ES-I3 (cell line): ENCODE results near the gene PCK2.

ENCODE experiments used
- H3K36me3 ChIP-seq: 2 replicates; pipeline ENCODE4 v1.6.1; 2013; ENCODE audit warnings: mild to moderate bottlenecking, low read length, control low read depth, moderate library complexity; ENCODE audit not compliant: insufficient read depth
- H3K4me1 ChIP-seq: 2 replicates; pipeline ENCODE4 v1.6.1; 2013; ENCODE audit warnings: mild to moderate bottlenecking, control low read depth, low read length; ENCODE audit not compliant: insufficient read depth
- H3K9ac ChIP-seq: 2 replicates; pipeline ENCODE4 v1.6.1; 2013; ENCODE audit warnings: low read depth, mild to moderate bottlenecking, low read length, moderate library complexity
- H3K9me3 ChIP-seq: 2 replicates; pipeline ENCODE4 v1.6.1; 2013; ENCODE audit warnings: mild to moderate bottlenecking, low read length, moderate library complexity; ENCODE audit not compliant: control insufficient read depth, insufficient read depth

PCK2 gene

GRCh38 chr14:24121210-24121609 is 27.1 kb downstream of the PCK2 start:
- Histone ChIP-seq H3K36me3 (peaks cover 14% of the 10 kb centered on the region), H3K4me1 (no peaks in the 10 kb centered on the region)

GRCh38 chr14:24122416-24122815 is 28.3 kb downstream of the PCK2 start:
- peaks cover 14% of the 10 kb centered on the region for H3K36me3 ChIP-seq
- no peak overlapping the region for H3K9ac ChIP-seq
- H3K4me1 ChIP-seq = no peaks in the 10 kb centered on the region
- no peaks in the 10 kb centered on the region for H3K9me3 ChIP-seq

More at GRCh38 chr14:24121210-24121609, 27.1 kb downstream of the PCK2 start:
- no peak overlapping the region for H3K9ac ChIP-seq
- no peaks in the 10 kb centered on the region for H3K9me3 ChIP-seq

GRCh38 chr14:24122898-24123297 is 28.8 kb downstream of the PCK2 start:
- H3K9me3 ChIP-seq = no peaks in the 10 kb centered on the region
- H3K9ac ChIP-seq = no peak overlapping the region
- H3K36me3 ChIP-seq = peaks cover 14% of the 10 kb centered on the region
- no peaks in the 10 kb centered on the region for H3K4me1 ChIP-seq

GRCh38 chr14:24123424-24124417 is 29.6 kb downstream of the PCK2 start:
- H3K9ac ChIP-seq = no peak overlapping the region
- H3K36me3 ChIP-seq = peaks cover 7% of the 10 kb centered on the region
- no peaks in the 10 kb centered on the region for H3K4me1 ChIP-seq
- no peaks in the 10 kb centered on the region for H3K9me3 ChIP-seq

- H3K9ac ChIP-seq = no peak overlapping the region
- no peaks in the 10 kb centered on the region for H3K4me1 ChIP-seq
- no peaks in the 10 kb centered on the region for H3K9me3 ChIP-seq
- no peaks in the 10 kb centered on the region for H3K36me3 ChIP-seq
Measured at GRCh38 chr14:24126939-24127338, 32.8 kb downstream of the PCK2 start.

- no peaks in the 10 kb centered on the region for H3K4me1 ChIP-seq
- H3K9me3 ChIP-seq = no peaks in the 10 kb centered on the region
- no peaks in the 10 kb centered on the region for H3K36me3 ChIP-seq
- H3K9ac ChIP-seq = no peak overlapping the region
Measured at GRCh38 chr14:24127673-24128072, 33.6 kb downstream of the PCK2 start.

- no peaks in the 10 kb centered on the region for H3K4me1 ChIP-seq
- no peak overlapping the region for H3K9ac ChIP-seq
Measured at GRCh38 chr14:24129410-24129998, 35.4 kb downstream of the PCK2 start.

GRCh38 chr14:24130380-24130716 is 36.2 kb downstream of the PCK2 start, which contains the start of gene FITM1:
FITM1 (plus strand) TSS chr14:24130659; CDS start chr14:24131564, 905 bp downstream.
- H3K4me1 ChIP-seq = no peaks in the 10 kb centered on the region
- H3K36me3 ChIP-seq = no peaks in the 10 kb centered on the region
- no peak within 1 kb of the TSS for H3K9ac ChIP-seq
- H3K9me3 ChIP-seq = no peaks in the 10 kb centered on the region

More at GRCh38 chr14:24129410-24129998, 35.4 kb downstream of the PCK2 start:
- no peaks in the 10 kb centered on the region for H3K9me3 ChIP-seq
- no peaks in the 10 kb centered on the region for H3K36me3 ChIP-seq

GRCh38 chr14:24130717-24131548 is 36.8 kb downstream of the PCK2 start:
- Histone ChIP-seq H3K4me1 (no peaks in the 10 kb centered on the region), H3K9me3 (no peaks in the 10 kb centered on the region), H3K36me3 (no peaks in the 10 kb centered on the region), H3K9ac (no peak overlapping the region)

GRCh38 chr14:24131549-24131966 is 37.4 kb downstream of the PCK2 start:
- no peaks in the 10 kb centered on the region for H3K4me1 ChIP-seq
- no peak overlapping the region for H3K9ac ChIP-seq
- H3K9me3 ChIP-seq = no peaks in the 10 kb centered on the region
- H3K36me3 ChIP-seq = no peaks in the 10 kb centered on the region

- Histone ChIP-seq H3K9ac (no peak overlapping the region), H3K9me3 (no peaks in the 10 kb centered on the region), H3K36me3 (no peaks in the 10 kb centered on the region)
Measured at GRCh38 chr14:24132061-24132685, 38.1 kb downstream of the PCK2 start.

GRCh38 chr14:24132976-24133375 is 38.9 kb downstream of the PCK2 start:
- Histone ChIP-seq H3K9ac (no peak overlapping the region), H3K9me3 (no peaks in the 10 kb centered on the region), H3K4me1 (no peaks in the 10 kb centered on the region; the same call in 1 of the 2 replicates), H3K36me3 (no peaks in the 10 kb centered on the region)

More at GRCh38 chr14:24132061-24132685, 38.1 kb downstream of the PCK2 start:
- H3K4me1 ChIP-seq = no peaks in the 10 kb centered on the region; the same call in 1 of the 2 replicates

- Histone ChIP-seq H3K9ac (no peak overlapping the region), H3K9me3 (no peaks in the 10 kb centered on the region), H3K36me3 (no peaks in the 10 kb centered on the region), H3K4me1 (no peaks in the 10 kb centered on the region; the same call in 1 of the 2 replicates)
Measured at GRCh38 chr14:24133735-24134134, 39.6 kb downstream of the PCK2 start.

GRCh38 chr14:24135584-24135833 is 41.4 kb downstream of the PCK2 start:
- Histone ChIP-seq H3K36me3 (no peaks in the 10 kb centered on the region), H3K9me3 (no peaks in the 10 kb centered on the region), H3K9ac (peak overlapping the region; percentile 88; the same call in 1 of the 2 replicates), H3K4me1 (no peaks in the 10 kb centered on the region; the same call in 1 of the 2 replicates)
